NCI-H187 (cell line): ENCODE measurements around the gene HIVEP3.

ENCODE experiments used
- DNase-seq, 2 experiments: peaks; one replicate each; lab custom pipeline; 2025; lab: John Stamatoyannopoulos, UW

The HIVEP3 gene

DNA sequence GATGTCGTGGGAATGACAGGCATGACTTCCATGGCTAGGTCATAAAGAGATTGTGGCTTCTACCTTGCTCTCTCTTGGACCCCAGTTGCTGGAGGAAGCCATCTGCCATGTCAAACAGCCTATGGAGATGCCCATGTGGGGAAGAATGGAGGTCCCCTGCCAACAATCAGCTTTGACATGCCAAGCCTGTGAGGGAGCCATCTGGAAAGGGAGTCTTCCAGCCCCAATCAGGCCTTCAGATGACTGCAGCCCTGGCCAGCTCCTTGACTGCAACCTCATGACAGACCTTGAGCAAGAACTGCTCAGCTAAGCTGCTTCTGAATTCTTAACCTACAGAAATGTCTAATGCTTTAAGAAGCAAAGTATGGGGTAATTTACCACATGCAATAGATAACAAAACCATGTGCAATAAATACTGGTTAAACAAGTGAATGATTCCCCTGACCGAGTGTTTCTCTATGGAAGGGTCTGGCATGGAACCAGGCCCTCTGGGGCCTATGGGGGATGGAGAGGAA is 187.1 kb downstream of the HIVEP3 start:
- DNase-seq: no peak

DNA sequence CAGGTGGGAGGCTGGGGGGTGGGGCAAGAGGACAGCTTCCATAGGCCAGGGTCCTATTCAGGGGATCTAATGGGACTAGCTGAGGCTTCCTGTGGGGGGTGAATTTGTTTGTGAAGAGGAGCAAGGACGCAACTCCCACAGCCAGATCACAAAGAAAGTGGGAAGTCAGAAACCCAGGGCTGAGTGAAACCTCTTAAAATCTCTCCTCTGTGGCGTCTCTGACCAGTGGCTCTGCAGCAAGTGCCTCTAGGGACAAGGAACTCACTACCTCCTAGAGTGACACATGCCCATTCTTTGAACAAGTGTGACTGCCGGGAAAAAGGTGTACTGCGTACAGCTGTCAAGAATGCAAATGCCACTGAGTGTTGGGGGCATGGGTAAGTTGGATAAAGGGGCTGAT is 187.9 kb downstream of the HIVEP3 start:
- no peak for DNase-seq

DNA sequence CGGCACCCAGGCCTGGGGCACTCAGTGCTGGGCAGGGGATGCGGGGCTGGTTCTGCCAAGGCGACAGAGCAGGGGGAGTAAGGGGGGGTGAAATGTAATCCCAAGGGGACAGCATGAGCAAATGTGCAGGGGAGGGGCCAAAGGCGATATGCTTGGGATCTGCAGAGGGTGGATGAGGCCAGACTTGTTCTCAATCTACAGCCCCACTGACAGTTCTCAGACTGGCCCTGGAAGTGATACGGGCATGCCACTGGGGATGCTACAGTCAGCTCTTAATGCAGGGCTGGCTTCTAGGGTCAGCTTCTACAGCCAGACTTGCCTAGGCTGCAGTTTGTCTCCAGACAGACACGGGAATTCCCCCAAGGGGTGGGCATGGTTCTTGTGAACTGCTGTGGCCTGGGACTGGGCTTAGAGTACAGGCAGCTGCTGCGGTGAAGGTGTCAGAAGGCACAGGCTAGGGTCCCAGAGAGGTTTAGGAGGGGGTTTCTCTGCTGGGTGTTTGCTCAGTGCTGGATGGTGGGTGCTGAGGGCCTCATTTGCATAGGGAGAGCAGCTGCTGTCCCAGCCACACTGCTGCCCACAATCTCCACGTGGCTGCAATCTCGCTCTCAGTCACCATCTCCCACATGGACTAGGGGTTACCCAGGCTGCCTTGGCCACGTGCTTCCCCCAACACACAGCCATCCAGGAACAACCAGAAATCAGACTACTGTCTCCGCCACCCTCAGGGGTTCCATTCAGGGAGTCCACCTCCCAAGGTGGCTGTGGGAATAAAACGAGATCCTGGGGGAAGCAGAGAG is 190.1 kb downstream of the HIVEP3 start:
- DNase-seq: no peak

DNA sequence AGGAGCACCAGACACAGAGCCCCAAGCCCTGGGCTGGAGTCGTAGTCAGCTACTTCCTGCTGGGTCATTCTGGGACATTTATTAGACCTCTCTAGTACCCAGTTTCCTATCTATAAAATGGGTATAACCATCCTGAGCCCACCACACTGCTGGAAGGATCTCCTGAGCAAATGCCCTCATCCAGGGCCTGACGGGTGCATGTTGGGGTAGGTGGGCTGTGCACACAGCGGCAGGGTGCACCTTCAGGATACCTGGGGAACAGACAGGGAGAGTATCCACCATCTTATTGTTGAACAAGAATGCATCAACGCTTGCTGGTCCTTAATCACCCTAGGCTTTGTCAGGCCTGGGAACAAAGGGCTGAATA is 191.0 kb downstream of the HIVEP3 start:
- DNase-seq: no peak

DNA sequence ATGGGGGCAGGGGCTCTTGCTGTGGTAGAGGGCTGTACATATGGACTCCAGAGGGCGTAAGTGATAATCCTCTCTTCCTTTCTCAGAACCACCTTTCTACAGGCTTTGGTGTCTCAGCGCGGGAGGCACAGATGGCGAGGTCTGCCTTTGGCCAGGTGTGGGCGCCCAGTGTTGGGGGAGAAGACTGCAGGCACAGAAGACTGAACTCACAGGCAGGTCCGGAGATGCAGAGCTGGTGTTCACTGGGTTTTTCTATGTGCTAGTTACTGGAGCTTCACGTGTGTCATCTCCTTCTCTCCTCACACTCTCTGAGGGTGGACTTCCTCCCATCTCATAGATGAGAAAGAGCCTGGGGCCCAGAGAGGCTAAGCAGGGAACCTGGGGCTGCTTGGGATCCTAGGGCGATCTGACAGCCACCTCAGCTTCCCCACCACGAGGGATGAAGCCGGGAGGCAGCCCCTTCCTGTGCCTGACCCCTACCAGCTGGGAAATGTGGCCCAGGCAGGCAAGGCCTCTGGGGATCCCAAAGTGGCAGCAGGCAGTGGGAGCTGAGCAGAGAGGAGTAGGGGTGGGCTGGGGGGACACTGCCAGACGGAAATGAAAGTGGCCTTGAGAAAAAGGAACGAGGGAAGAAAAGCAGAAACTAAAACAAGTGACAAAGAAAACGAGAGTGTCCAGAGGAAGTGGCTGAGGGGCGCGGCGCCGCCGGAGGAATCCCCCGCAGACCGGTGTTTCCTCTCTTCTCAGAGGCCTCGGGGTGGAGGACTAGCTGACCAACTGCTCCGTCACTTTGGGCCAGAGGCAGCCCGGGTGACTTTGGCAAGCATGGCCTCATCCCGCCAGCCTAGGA is 191.6 kb downstream of the HIVEP3 start:
- no peak for DNase-seq

DNA sequence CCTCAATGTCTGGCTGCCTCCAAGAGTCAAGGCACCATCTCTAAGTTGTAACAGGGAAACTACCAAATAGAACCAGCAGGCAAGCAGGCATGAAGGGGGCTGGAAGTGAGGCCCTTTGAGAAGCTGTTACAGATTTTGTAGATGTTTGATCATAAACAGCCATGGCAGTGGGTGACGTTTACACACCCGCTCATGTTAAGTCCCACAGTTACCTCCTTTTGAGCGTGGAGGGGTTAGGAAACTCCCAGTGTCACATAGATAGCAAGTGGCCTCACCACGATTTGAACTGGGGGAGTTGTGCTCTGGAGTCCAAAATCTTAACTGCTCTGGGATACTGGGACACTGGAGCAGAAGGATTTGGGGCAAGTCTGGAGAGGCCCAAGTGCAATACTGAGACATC is 192.4 kb downstream of the HIVEP3 start:
- DNase-seq: no peak

DNA sequence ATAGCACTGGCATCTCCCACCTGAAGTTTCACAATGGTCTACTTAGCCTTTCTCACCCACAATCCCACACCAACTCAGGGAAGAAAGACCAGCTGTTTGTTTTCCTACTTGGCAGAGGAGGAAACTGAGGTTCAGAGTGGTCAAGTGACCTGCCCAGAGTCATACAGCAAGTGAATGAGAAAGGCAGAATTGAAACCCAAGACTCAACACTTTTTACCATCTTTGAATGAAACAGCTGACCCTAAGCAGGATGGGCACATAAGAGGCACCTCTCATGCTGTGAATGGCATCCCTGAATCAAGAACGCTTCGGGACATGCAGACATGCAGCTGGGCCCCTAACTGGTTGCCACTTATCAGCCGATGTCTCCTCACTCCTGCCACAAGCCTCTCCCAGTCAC is 193.8 kb downstream of the HIVEP3 start:
- DNase-seq: no peak

DNA sequence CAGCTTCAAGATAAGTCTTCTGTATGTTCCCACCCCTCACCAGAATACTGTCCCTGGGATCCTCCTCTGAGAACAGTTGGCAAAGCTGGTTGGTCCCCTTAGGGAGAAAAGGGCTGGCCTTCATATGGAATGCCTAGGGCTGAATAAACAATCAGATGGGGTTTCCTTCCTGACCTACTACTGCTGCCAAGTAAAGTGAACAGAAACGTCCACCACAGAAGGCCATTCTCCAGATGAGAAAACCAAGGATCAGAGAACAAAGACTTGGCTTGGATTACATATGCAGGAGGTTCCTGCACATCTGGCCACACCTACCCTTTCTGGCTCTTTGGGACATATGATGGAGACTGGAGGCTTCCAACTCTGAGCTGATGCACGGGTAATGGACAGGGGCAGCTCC is 194.5 kb downstream of the HIVEP3 start:
- no peak for DNase-seq

DNA sequence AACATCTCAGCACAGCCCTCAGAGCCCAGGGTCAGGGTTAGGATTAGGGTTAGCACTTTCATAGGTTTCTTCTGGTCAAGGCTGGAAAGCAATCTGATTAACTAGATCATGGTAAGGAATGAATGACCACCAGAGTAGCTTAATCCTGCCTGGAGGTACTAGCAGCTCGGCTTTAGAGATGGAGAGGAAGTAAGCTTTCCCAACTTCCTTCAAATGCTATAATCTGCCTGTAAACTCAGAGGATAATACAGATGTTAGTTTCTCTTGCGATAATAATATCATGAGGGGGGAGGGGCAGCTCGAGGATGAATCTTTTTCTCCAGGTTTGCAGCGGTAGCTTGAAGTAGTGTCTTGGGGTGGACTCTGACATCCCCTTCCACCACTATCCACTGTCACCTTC is 194.9 kb downstream of the HIVEP3 start:
- no peak for DNase-seq

DNA sequence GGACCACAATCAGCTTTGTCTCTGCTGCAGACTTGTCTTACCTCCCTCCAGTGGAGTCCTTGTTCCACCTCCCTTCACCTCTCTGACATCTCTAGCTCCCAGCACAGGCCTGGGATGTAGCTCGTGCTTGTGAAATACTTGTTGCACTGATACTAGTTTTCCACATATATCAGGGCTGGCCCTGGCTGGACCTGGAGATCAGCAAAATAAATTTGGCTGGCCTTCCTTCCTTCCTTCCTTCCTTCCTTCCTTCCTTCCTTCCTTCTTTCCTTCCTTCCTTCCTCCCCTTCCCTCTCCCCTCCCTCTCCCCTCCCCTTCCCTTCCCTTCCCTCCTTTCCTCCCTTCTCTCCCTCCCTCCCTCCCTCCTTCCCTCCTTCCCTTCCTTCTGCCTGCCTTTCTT is 196.5 kb downstream of the HIVEP3 start:
- no peak for DNase-seq

DNA sequence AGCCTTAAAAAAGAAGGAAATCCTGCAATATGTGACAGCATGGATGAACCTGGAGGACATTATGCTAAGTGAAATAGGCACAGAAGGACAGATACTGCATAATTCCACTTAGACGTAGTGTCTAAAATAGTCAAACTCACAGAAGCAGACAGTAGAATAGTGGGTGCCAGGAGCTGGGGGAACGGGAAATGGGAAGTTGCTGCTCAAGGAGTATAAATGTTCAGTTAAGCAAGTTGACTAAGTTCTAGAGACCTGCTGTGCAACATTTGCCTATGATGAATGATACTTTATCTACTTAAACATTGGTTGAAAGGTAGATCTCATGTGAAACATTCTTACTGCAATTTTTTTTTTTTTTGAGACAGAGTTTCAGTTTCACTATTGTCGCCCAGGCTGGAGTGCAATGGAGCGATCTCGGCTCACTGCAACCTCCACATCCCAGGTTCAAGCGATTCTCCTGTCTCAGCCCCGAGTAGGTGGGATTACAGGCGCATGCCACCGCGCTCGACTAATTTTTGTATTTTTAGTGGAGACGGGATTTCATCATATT is 197.8 kb downstream of the HIVEP3 start:
- no peak for DNase-seq

DNA sequence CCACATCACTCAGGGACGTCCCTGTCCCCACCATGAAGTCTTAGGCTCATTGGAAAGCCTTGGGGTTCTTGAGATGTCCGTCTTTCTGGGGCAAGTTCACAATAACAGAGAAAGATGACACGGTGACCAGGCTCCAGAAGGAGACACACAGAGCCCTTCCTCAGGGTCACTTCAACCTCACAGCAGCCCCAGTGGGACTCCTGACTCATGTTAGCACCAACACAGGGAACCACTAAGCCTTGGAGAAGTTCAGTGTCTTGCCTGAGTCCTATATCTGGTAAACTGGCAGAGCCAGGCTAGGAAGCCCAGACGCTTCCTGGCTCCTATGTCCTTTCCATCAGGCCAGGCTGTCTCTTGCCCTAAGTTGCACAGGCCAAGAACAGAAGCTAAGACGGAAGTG is 199.1 kb downstream of the HIVEP3 start:
- no peak for DNase-seq

DNA sequence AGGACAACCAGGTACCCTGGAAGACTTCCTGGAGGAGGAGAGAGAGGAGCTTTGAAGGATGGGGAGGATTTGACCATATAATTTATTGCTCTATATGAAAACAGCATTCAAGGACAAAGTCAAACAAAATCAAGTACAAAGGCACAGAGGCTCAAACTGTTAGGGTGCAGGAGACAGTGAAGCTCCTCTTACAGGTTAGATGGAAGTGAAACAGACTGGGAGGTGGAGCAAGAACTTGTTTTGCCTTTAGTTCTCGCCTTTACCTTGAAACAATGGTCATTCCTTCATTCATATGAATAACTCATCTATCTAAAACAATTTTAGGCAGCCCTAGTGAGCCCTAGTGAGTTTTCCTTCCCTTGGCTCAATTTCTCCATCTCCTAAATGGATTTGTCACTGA is 199.6 kb downstream of the HIVEP3 start:
- DNase-seq: no peak

DNA sequence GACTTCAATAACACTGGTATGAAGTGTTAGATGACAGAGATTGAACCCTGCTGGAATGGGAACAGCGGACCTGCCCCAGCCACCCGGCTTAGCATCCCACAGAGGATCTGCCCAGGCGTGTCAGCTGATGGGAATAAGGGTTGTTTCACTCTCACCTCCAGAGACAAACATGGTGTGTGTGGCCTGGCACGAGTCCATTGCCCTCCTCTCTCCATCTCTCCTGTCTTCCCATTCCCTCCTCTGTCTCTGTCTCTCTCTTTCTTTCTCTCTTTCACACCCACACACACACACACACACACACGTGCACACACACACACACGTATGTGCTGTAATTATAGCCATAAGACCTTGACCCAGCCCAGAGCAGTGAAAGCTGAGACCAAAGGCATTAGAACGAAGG is 200.2 kb downstream of the HIVEP3 start:
- DNase-seq: no peak

DNA sequence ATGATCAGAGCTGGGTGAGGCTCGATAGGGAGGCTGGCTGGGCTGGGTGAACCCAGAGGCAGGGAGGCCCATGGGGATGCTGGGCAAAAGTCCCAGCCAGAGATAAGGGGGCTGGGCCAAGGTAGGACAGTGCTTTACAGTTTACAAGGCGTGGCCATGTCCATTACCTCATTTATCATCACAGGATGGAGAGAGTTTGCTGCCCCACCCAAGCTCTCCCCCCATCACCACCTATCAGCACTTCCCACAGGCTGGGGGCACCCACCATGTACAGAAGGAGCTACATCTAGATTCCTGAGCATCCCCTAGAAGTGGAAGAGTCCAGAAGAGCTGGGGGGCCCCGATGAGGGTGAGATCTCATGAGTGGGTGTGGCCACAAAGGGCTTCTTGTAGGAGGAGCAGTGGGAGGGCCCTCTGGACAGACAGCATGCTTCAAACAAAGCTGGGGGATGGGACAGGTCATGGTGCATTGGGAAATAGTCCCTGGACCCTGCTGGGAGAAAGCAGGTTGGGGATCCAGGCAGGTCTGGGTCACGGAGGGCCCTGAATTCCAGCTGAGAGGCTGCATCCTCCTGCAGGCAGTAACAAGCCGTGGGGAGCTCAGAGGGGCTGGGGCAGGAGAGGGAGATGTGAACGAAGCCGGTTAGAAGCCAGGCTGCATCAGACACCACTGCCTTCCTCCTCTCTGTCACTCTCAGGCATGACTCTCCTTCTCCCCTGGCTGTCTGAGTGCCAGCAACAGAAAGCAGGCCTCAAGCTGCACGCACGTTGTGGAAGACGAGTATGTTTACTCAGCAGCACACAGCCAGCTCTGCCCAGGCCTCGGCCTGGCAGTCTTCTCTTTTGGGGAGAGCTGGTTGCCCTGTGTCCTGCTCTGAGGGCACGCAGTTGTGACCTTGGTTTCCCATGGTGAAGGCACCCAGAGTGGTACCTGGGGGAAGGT is 202.3 kb downstream of the HIVEP3 start:
- no peak for DNase-seq

DNA sequence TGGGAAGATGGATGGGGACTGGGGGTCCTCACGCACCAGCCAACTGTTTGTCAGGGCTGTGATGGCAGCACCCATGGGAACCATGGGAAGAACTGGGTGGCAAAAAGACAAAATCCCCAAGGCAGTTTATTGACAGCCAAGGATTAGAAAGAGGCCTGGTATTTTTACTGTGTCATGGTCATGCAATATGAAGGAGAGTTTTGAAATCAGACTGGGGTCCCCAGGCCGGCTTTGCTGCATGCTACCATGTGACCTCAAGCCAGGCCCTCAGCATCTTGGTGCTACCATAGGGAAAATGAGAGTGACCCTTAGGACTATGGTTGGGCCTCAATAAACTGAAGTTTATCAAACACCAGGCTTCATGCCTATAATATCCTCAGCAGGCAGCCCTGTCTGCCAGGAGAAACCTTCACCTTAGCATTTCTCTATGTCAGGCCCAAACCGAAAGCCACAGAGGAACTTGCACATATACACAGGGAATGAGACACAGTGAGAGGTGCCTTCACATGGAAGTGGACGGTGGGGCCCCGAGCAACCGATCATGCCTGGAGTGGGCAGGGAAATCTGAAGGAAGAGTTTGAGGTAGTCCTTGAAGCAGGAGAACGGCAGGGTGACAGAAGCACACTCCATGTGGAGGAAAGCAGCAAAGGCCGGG is 203.2 kb downstream of the HIVEP3 start:
- DNase-seq: no peak

DNA sequence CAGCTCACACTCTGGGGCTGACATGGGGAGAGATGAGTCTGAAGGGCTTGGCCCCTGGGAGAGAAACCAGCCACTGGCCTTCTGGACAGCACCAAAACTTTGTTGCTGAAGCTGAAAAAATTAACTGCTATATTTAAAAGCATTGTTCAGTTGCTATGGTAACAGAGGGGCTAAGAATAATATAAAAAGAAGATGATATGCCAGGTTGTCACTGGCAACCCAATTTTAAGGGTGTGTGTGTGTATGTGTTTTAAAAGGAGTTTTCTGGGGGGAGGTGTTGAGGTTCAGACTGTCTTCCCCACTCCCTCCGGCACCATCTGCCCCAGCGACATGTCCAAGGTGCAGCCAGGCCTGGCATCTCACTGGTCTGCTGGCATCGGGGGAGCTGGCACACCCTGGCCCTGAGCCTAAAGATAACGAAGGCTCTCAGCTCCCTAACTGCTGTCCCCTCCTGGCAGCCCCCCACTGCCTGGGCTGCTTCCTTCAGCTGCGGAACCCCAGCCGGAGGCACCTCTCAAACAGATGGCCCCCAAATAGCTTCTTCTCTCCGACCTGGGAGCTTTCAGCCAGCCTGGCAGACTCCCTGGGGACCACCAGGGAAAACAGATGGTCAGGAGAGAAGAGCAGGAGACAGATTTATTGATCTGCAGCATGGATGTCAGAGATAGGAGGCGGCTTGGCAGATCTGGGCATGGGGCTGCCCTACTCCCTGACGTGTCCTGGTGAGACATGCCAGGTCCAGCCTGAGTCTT is 203.9 kb downstream of the HIVEP3 start:
- no peak for DNase-seq

DNA sequence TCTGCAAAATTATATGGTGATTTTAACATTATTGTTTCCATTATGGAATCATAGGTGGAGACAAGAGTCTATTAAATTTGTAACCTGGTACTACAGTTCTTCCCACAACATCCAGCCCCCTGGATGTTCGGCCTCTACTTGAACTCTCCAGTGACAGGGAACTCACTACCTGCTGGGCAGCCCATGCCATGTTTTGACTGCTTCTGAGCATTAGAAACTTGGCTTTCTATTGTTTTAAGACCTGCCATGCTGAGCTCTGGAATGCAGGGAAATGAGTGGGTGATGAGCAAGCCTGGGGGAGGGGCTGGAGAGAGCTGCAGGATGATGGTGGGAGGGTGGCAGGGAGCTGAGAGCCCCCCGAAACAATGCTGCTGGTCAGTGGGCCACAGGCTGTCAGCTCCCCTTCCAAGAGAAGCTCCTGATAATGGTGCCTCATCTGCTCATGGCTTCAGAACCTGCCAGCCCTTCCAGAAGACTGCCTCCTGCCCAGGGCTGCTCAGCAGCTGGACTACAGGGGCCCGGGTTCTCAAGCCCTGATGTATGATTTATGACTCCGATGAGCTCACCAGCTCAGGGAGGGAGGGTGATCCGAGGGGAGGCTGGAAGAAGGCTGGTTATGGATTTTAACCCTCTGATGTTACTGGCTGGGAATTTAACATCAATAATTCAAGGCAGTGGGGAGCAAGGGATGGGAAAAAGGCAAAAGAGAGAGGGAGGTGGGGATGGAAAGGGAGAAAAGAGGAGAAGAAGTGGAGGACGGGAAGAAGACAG is 205.0 kb downstream of the HIVEP3 start:
- DNase-seq: peak in 1 of 2 experiments; percentile 8

DNA sequence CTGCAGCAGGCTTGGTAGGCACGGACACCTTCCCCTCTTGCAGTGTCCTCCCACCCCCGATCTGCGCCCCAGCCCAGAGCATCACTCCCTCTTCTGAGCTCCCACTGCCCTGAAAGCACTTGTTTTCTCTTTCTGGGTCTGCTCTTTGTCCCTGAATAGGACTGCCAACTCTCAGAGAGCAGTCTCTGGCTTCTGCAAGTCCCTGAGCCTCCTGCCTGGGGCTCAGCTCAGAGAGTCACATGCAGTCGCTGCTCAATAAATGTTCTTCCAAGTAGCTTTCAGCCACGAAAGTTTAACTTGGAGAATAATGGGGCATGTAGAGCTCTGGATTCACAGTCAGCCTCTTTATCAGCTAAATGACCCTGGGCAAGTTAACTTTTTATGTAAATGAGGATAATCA is 205.6 kb downstream of the HIVEP3 start:
- no peak for DNase-seq

DNA sequence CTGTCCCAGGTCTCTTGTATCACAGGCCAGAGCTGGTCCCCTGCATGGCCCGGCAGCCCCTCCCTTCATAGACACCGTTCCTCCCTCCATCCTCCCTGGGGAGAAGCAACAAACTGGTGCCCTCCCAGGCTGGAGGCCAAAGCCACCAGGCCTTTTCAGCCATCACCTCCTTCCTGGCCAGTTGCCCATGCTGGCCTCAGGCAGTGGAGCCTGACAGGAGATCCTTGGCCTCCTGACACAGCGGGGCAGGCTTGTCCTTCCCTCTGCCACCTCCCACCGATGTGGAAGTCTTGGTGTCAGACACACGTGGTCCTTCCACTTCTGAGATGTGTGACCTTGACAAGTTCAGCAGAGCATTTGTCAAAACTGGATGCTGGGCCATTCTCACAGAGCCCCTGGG is 206.0 kb downstream of the HIVEP3 start:
- DNase-seq: no peak
